Mucosa of rectum (tissue), 2 donors: ENCODE results near the gene MACROD2.

Source experiments
- H3K27ac ChIP-seq, 2 donors: one replicate each; pipeline ENCODE4 v1.7.0; 2013; ENCODE audit warnings: inconsistent platforms in 2 of 2, low read depth in 2 of 2, low read length in 2 of 2
- H3K27me3 ChIP-seq, 2 donors: one replicate each; pipeline ENCODE4 v1.7.0; 2013; ENCODE audit warnings: low read length in 2 of 2; ENCODE audit not compliant: control insufficient read depth in 2 of 2, insufficient read depth in 2 of 2
- H3K36me3 ChIP-seq, 2 donors: one replicate each; pipeline ENCODE4 v1.7.0; 2013; ENCODE audit warnings: low read length in 2 of 2; ENCODE audit not compliant: control insufficient read depth in 2 of 2, insufficient read depth in 2 of 2
- H3K4me1 ChIP-seq, 2 donors: one replicate each; pipeline ENCODE4 v1.7.0; 2013; ENCODE audit warnings: low read length in 2 of 2, mild to moderate bottlenecking in 1 of 2; ENCODE audit not compliant: control insufficient read depth in 2 of 2, insufficient read depth in 2 of 2
- H3K4me3 ChIP-seq, 2 donors: one replicate each; pipeline ENCODE4 v1.7.0; 2013; ENCODE audit warnings: low read length in 2 of 2
- H3K9ac ChIP-seq, 2 donors: one replicate each; pipeline ENCODE4 v1.7.0; 2013; ENCODE audit warnings: low read length in 2 of 2, low read depth in 1 of 2, mild to moderate bottlenecking in 1 of 2
- H3K9me3 ChIP-seq, 2 donors: one replicate each; pipeline ENCODE4 v1.7.0; 2013; ENCODE audit warnings: low read length in 2 of 2; ENCODE audit not compliant: control insufficient read depth in 2 of 2
- donor health status: healthy.
- donor health status: Normal muscosa, but diverticular disease.

The MACROD2 gene

DNA sequence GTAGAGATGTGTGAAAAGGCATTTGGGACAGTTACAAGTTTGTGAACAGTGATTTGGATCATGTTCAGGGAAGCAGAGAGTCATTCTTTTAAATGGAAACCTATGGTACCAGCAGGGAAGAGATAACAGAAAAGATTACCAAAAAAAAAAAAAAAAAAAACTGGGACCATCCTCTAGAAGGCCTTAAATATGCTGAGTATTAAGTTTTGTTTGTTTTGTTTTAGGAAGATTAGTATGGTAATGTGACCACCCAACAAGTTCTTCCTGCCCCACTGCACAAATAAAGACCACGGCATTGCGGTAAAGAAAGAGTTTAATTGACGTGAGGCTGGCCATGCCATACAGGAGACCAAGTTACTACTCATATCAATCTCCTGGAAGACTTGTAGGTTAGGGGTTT lies 1631.8 kb downstream of the MACROD2 start:
- Histone ChIP-seq H3K27me3 (no peaks in the 10 kb centered on the region), H3K4me1 (no peaks in the 10 kb centered on the region), H3K27ac (no peak overlapping the region), H3K4me3 (no peak overlapping the region), H3K36me3 (no peaks in the 10 kb centered on the region), H3K9me3 (no peaks in the 10 kb centered on the region), H3K9ac (no peak overlapping the region)

DNA sequence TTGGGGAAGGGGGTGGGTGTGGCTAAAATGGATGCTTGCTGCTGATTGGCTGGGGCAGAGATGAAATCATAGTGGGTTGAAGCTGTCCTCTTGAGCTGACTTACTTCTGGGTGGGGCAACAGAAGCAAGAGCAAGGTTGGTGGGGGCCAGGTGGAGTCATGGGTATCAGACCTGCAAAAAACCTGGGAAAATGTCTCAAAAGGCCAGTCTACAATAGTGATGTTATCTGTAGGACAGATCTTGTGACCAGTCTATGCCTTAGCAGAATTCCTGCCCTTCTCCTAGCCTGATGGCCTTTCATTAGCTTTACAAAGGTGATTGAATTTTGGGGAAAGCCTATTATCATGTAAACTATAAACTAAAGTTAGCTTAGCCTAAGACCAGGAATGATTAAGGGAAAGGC lies 1632.2 kb downstream of the MACROD2 start:
- no peak overlapping the region for H3K4me3 ChIP-seq
- no peaks in the 10 kb centered on the region for H3K36me3 ChIP-seq

DNA sequence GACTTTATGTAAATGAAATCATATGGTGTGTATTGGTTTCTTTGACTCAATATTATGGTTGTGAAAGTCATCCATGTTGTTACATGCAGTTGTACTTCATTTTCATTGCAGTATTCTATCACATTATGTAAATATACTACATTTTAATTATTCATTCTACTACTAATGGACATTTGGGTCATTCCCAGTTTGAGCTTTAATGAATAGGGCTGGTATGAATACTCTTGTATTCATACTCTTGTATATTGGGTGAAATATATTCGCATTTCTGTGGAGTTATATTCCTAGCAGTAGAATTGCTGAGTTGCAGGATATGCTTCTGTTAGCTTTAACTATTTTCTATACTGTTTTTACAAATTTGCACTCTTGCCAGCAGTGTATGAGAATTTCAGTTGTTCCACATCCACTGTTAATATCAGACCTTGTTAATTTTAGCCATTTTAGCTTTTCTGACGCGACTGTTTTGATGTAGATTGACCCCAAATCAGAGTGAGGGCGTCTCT lies 1633.6 kb downstream of the MACROD2 start:
- H3K9me3 ChIP-seq = no peaks in the 10 kb centered on the region
- H3K4me3 ChIP-seq = no peak overlapping the region
- H3K27ac ChIP-seq = no peak overlapping the region
- no peaks in the 10 kb centered on the region for H3K27me3 ChIP-seq
- no peak overlapping the region for H3K9ac ChIP-seq
- H3K4me1 ChIP-seq = no peaks in the 10 kb centered on the region
- H3K36me3 ChIP-seq = no peaks in the 10 kb centered on the region

More for the DNA sequence above, 1632.2 kb downstream of the MACROD2 start:
- Histone ChIP-seq H3K4me1 (no peaks in the 10 kb centered on the region), H3K9me3 (no peaks in the 10 kb centered on the region), H3K27ac (no peak overlapping the region), H3K9ac (no peak overlapping the region), H3K27me3 (no peaks in the 10 kb centered on the region)

DNA sequence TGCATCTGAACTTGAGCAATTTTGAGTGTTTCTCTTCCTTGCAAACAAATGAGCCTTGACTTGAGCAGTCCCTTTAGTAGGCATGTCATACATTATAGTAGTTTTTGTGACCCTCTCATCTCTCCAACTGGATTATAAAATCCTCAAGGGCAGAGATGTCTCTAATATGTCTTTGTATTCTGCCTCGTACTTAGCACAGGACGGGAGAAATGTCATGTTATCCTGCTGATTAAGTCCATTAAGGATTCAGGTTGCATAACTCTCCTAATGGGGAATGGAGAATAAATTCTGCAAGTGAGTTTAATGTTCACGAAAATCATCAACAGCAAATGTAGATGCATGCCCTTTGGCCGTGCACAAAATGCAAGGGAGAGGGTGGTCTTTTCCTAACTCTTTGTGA lies 1635.0 kb downstream of the MACROD2 start:
- H3K4me1 ChIP-seq = no peaks in the 10 kb centered on the region
- no peaks in the 10 kb centered on the region for H3K36me3 ChIP-seq
- H3K9ac ChIP-seq = no peak overlapping the region
- no peaks in the 10 kb centered on the region for H3K9me3 ChIP-seq
- H3K4me3 ChIP-seq = no peak overlapping the region
- no peaks in the 10 kb centered on the region for H3K27me3 ChIP-seq
- no peak overlapping the region for H3K27ac ChIP-seq

DNA sequence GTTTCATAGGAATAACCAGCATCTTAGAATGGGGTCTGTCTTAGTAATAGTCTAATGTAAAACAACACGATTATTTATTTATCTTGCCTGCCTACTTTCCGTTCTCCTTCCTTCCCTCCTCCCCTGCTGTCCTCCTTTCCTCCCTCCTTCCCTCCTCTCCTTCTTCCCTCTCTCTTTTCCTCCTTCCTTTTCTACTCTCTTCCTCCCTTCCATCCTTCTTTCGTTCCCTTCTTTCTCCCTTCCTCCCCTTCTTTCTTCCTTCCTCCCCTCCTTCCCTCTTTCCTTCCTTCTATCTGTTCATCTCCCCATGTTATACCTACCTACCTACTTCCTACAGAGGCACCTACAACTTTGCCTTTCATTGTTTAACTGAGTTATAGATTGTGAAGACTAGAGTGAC lies 1637.4 kb downstream of the MACROD2 start:
- H3K36me3 ChIP-seq = no peaks in the 10 kb centered on the region
- H3K27ac ChIP-seq = no peak overlapping the region

DNA sequence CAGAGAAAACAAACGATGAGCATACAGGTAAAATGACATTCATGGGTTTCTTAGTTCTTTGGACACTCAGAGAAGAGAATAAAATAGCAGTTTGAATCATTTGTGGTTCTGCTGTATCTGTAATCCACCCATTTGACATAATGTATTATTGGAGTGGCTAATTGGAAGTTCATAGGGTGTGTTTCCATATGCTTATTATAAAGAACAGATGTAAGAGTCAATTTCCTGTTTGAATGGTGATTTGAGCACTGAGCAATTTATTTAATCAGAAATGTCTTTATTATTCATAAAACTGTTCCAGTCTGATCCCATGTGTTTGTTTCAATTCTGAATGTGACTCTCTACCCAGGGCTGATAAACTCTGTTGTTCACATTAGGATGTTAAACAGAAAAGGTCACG lies 1638.8 kb downstream of the MACROD2 start:
- Histone ChIP-seq H3K9ac (no peak overlapping the region), H3K4me3 (no peak overlapping the region), H3K9me3 (no peaks in the 10 kb centered on the region), H3K27me3 (no peaks in the 10 kb centered on the region), H3K4me1 (no peaks in the 10 kb centered on the region), H3K27ac (no peak overlapping the region), H3K36me3 (no peaks in the 10 kb centered on the region)

More for the DNA sequence above, 1637.4 kb downstream of the MACROD2 start:
- H3K9me3 ChIP-seq = no peaks in the 10 kb centered on the region
- no peaks in the 10 kb centered on the region for H3K27me3 ChIP-seq
- H3K9ac ChIP-seq = no peak overlapping the region
- H3K4me3 ChIP-seq = no peak overlapping the region
- H3K4me1 ChIP-seq = no peaks in the 10 kb centered on the region

DNA sequence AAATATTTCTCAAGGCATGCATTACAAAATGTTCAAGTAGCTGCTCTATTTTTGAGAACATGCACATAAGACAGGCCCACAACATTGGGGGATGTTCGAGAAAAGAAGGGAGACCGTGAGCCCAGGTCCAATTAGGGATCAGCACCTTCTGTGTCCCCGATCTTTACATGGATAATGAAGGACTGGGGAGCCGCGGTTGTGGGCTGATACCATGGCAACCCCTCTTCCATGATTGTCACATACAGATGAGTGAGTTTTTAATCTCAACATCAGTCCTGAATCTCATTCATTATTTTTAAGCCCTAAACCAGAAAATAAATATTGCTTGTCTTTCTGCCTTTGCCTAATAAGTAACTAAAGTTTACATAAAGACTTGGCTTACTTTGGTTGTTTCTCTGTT lies 1642.2 kb downstream of the MACROD2 start:
- no peak overlapping the region for H3K27ac ChIP-seq
- H3K4me3 ChIP-seq = no peak overlapping the region

DNA sequence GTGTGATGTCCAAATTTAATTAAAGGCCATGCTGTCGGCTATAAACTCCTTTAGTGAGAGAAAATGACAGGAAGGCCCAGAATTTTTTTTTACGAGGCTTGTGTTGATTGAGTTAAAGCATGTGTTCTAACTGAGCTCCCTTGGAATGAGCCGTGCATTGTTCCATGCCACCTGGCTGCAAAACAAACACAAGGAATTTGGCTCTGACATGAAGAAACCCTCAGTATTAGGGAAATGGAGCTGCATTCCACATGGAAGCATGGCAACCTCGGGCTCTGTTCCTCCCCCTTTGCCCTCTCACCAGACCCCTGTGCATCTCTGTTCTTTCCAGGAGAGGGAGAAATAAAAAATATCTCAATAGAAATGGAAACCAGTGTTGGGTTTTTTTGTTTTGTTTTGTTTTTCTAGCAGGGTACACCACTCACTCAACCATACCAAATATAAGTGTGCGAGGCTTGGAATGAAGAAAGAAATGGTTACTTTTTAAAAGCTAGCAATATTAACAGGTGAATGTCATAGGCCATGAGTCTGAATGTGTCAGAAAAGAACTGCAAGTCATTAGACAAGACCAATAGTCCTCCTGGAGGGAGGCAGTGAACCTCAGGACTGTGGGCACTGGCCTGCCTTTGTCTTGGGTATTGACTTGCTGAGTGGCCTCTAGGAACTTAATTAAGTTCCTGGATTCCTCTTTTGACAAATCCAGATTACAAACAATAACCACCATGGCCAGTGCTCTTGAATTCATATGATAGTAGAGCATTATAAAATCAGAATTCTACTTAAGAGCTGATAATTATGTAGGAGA lies 1642.8 kb downstream of the MACROD2 start:
- no peaks in the 10 kb centered on the region for H3K4me1 ChIP-seq
- H3K27ac ChIP-seq = no peak overlapping the region
- no peak overlapping the region for H3K9ac ChIP-seq
- H3K4me3 ChIP-seq = no peak overlapping the region
- no peaks in the 10 kb centered on the region for H3K36me3 ChIP-seq
- H3K9me3 ChIP-seq = no peaks in the 10 kb centered on the region
- no peaks in the 10 kb centered on the region for H3K27me3 ChIP-seq

More for the DNA sequence above, 1642.2 kb downstream of the MACROD2 start:
- no peak overlapping the region for H3K9ac ChIP-seq
- no peaks in the 10 kb centered on the region for H3K36me3 ChIP-seq
- no peaks in the 10 kb centered on the region for H3K4me1 ChIP-seq
- H3K9me3 ChIP-seq = no peaks in the 10 kb centered on the region
- no peaks in the 10 kb centered on the region for H3K27me3 ChIP-seq

DNA sequence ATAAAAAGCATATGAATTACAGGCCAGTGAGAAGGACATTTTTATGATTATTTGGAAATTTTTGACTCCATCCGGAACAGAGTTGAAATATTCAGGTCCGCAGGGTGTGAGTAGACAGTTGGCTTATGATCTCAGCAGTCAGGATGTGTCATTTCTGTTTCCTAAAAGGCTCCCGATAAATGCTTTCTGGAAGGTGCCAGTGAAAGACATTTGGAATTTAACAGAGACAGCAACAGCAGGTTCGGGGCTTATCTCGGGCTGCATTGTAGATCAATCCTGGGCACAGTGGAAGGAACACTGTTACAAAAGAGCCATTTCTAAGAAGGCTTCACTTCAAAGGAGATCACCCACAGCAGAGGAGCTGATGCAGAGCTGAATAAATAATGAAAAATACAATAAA lies 1643.5 kb downstream of the MACROD2 start:
- no peaks in the 10 kb centered on the region for H3K36me3 ChIP-seq
- H3K9ac ChIP-seq = no peak overlapping the region
- H3K9me3 ChIP-seq = no peaks in the 10 kb centered on the region
- no peak overlapping the region for H3K4me3 ChIP-seq
- H3K27ac ChIP-seq = no peak overlapping the region
- H3K27me3 ChIP-seq = no peaks in the 10 kb centered on the region
- H3K4me1 ChIP-seq = no peaks in the 10 kb centered on the region

DNA sequence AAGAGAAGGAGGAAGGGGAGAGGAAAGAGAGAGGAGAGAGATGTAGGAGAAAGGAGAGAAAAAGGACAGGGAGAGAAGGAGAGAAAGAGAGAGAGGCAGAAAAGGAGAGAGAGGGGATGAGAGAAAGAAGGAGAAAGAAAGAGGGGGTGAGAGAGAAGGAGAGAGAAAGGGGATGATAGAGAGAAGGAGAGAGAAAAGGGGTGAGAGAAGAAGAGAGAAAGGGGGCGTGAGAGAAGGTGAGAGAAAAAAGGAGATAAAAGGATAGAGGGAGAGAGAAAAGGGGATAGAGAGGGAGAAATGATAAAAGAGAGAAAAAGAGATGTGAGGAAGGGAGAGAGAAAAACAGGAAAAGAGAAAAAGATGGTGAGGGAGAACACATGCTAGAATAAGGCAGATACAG lies 1644.5 kb downstream of the MACROD2 start:
- no peaks in the 10 kb centered on the region for H3K4me1 ChIP-seq
- no peaks in the 10 kb centered on the region for H3K9me3 ChIP-seq
- H3K27me3 ChIP-seq = no peaks in the 10 kb centered on the region
- H3K27ac ChIP-seq = no peak overlapping the region
- H3K9ac ChIP-seq = no peak overlapping the region
- no peak overlapping the region for H3K4me3 ChIP-seq
- no peaks in the 10 kb centered on the region for H3K36me3 ChIP-seq
